IgD-negative memory B cell (primary cell): Measurements from ENCODE around the gene GALT. TPM values are rescaled to one million over a fixed set of nuclear protein-coding genes. Genes with fewer than 3 reads are reported as not detected.

Experiments
- H3K27ac Mint-ChIP-seq, 3 donors: one replicate each; pipeline ENCODE4 v1.8.0; 2020 to 2022; ENCODE audit warnings: mild to moderate bottlenecking in 3 of 3, mixed read lengths in 3 of 3, moderate library complexity in 1 of 3
- H3K27me3 Mint-ChIP-seq: one replicate; pipeline ENCODE4 v1.8.0; 2021; ENCODE audit warnings: mixed read lengths
- H3K36me3 Mint-ChIP-seq: one replicate; pipeline ENCODE4 v1.8.0; 2020; ENCODE audit warnings: mild to moderate bottlenecking, mixed read lengths
- H3K4me1 Mint-ChIP-seq, 3 donors: one replicate each; pipeline ENCODE4 v1.8.0; 2020 to 2022; ENCODE audit warnings: mixed read lengths in 3 of 3, mild to moderate bottlenecking in 1 of 3
- H3K4me3 Mint-ChIP-seq, 4 donors: one replicate each; pipeline ENCODE4 v1.8.0; 2020 to 2022; ENCODE audit warnings: mild to moderate bottlenecking in 4 of 4, mixed read lengths in 4 of 4, moderate library complexity in 3 of 4
- H3K9me3 Mint-ChIP-seq, 3 donors: one replicate each; pipeline ENCODE4 v1.8.0; 2020 to 2021; ENCODE audit warnings: mixed read lengths in 3 of 3, mild to moderate bottlenecking in 1 of 3
- polyA plus RNA-seq: library from polyadenylated mRNA; unstranded; fragments of 300-500 nt; fragmentation: Illumina TruSeq; gene quantifications from one replicate; pipeline ENCODE4 v1.2.3, GENCODE V29; 2021

Gene GALT
- polyA plus RNA-seq, 1 donor from 2014 or later, result 37.2 TPM

GRCh38 chr9:34691936-34692315 is 45.5 kb downstream of the GALT start:
- no peak overlapping the region for H3K4me3 Mint-ChIP-seq
- H3K36me3 Mint-ChIP-seq, result no peaks in the 10 kb centered on the region
- H3K27me3 Mint-ChIP-seq, result peaks cover 11% of the 10 kb centered on the region
- no peak overlapping the region for H3K27ac Mint-ChIP-seq
- H3K4me1 Mint-ChIP-seq, result peaks cover 0 to 3% (median 0%) of the 10 kb centered on the region in 3 donors
- H3K9me3 Mint-ChIP-seq, result no peaks in the 10 kb centered on the region

DNA sequence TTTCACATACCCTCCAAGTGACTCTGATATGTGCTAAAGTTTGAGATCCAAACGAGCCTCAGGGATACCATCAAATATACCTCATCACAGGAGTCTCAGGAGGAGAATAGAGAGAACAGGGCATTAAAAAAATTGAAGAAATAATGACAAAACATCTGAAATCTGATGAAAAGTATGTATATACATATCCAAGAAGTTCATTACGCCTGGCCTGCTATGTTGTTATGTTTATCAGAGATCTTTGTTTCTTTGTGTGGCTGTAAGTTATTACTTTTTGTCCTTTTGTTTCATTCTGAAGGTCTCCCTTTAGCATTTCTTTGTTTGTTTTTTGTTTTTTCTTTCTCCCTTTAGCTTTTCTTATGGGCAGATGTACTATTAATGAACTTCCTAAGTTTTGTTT is 47.1 kb downstream of the GALT start:
- H3K4me1 Mint-ChIP-seq, result no peaks in the 10 kb centered on the region
- H3K9me3 Mint-ChIP-seq, result no peaks in the 10 kb centered on the region
- no peak overlapping the region for H3K27ac Mint-ChIP-seq
- no peaks in the 10 kb centered on the region for H3K36me3 Mint-ChIP-seq
- H3K27me3 Mint-ChIP-seq, result peaks cover 9% of the 10 kb centered on the region
- H3K4me3 Mint-ChIP-seq, result no peak overlapping the region

DNA sequence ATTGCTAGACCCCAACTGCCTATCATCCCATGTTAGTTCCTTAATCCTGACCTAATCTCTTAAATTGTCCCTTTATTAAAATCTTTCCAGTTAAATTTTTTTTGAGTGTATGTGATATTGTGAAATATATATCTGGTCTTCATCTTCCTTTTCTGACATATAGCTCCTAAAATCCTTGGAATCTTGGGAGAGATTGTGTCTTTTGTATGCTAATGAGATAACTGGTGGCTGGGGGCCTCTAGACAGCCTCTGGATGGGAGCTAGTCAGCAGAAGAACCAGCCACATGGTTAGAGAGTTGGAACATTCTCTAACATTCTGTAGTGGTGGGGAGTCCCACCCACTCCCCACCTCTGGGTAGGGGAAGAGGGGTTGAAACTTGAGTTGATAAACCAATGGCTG is 48.3 kb downstream of the GALT start:
- Mint-ChIP-seq H3K27me3 (peaks cover 6% of the 10 kb centered on the region), H3K4me3 (no peak overlapping the region), H3K27ac (no peak overlapping the region), H3K4me1 (no peaks in the 10 kb centered on the region), H3K36me3 (no peaks in the 10 kb centered on the region), H3K9me3 (no peaks in the 10 kb centered on the region)

Other genes starting within 250 kb of the GALT start
- 1.1 TPM for gene FAM219A, start 188.1 kb upstream of the GALT start, polyA plus RNA-seq
- not detected for gene DNAI1, start 187.9 kb upstream of the GALT start, polyA plus RNA-seq
- not detected for gene ENHO, start 123.7 kb upstream of the GALT start, polyA plus RNA-seq
- gene CNTFR, start 57.0 kb upstream of the GALT start, polyA plus RNA-seq, result not detected
- 48.4 TPM for gene RPP25L, start 34.6 kb upstream of the GALT start, polyA plus RNA-seq
- gene DCTN3, start 26.2 kb upstream of the GALT start, polyA plus RNA-seq, result 113 TPM
- gene ARID3C, start 17.6 kb upstream of the GALT start, polyA plus RNA-seq, result not detected
- 63.1 TPM for gene SIGMAR1, start 8.9 kb upstream of the GALT start, polyA plus RNA-seq
- 4.7 TPM for gene IL11RA, start 5.5 kb downstream of the GALT start, polyA plus RNA-seq
- not detected for gene CCL27, start 16.0 kb downstream of the GALT start, polyA plus RNA-seq
- gene CCL19, start 44.6 kb downstream of the GALT start, polyA plus RNA-seq, result not detected
- not detected for gene CCL21, start 63.5 kb downstream of the GALT start, polyA plus RNA-seq